Naive B cell (primary cell): ENCODE data around the gene TES. TPM values are rescaled to one million over a fixed set of nuclear protein-coding genes. Genes with fewer than 3 reads are reported as not detected.
A peak's percentile ranks its signal among the peaks of the same experiment; 100 is the strongest.

ENCODE experiments used
- ATAC-seq, 2 donors: fragments of 150-1000 bp; cut with Tn5 transposase; 2 replicates each; pipeline ENCODE4 v1.10.0; 2021; ENCODE audit warnings: low read depth in 2 of 2, mild to moderate bottlenecking in 2 of 2, moderate library complexity in 2 of 2
- DNase-seq: peaks from one replicate; pipeline ENCODE4 v3.0.0; 2022
- H3K27ac Mint-ChIP-seq, 6 donors: one replicate each; pipeline ENCODE4 v1.8.0; 2020 to 2022; ENCODE audit warnings: mild to moderate bottlenecking in 6 of 6, mixed read lengths in 6 of 6, moderate library complexity in 5 of 6, inconsistent platforms in 2 of 6
- H3K27me3 Mint-ChIP-seq, 3 donors: one replicate each; pipeline ENCODE4 v1.8.0; 2021 to 2022; ENCODE audit warnings: mixed read lengths in 3 of 3, mild to moderate bottlenecking in 1 of 3
- H3K36me3 Mint-ChIP-seq, 2 donors: one replicate each; pipeline ENCODE4 v1.8.0; 2020 to 2022; ENCODE audit warnings: mixed read lengths in 2 of 2, inconsistent platforms in 1 of 2, mild to moderate bottlenecking in 1 of 2
- H3K4me1 Mint-ChIP-seq, 3 donors: one replicate each; pipeline ENCODE4 v1.8.0; 2020 to 2022; ENCODE audit warnings: mixed read lengths in 3 of 3, inconsistent platforms in 1 of 3, mild to moderate bottlenecking in 1 of 3, moderate library complexity in 1 of 3
- H3K4me3 Mint-ChIP-seq, 8 donors: one replicate each; pipeline ENCODE4 v1.8.0; 2020 to 2022; ENCODE audit warnings: mild to moderate bottlenecking in 8 of 8, mixed read lengths in 8 of 8, moderate library complexity in 8 of 8, inconsistent platforms in 2 of 8
- H3K9me3 Mint-ChIP-seq, 7 donors: one replicate each; pipeline ENCODE4 v1.8.0; 2020 to 2022; ENCODE audit warnings: mixed read lengths in 7 of 7, mild to moderate bottlenecking in 5 of 7, inconsistent platforms in 2 of 7, moderate library complexity in 1 of 7
- polyA plus RNA-seq, 6 donors: library from polyadenylated mRNA; unstranded; fragments of 300-500 nt; fragmentation: Illumina TruSeq; gene quantifications; one replicate each; pipeline ENCODE4 v1.2.3, GENCODE V29; 2021; ENCODE audit warnings: low read depth in 6 of 6

The TES gene
- polyA plus RNA-seq, 6 donors from 2014 or later: 98.1 to 195 (median 133) TPM

DNA sequence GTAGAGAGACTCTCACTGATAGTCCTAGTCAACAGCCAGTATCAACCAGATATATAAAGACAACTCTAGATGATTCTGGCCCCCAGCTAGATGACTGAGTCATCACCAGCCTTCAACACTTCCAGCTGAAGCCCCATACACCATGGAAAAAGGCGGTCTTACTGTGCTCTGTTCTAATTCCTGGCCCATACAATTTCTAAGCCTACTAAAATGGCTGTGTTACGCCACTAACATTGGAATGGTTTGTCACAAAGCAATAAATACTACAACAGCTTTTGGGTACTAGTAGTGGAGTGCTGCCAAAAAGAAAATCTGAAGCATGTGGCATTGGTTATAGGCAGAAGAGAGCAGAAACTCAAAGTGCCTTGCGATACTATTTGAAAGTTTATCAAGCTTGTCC lies 13.0 kb upstream of the TES start:
- Mint-ChIP-seq H3K27ac (no peak overlapping the region), H3K27me3 (peaks cover 0 to 8% (median 0%) of the 10 kb centered on the region in 3 donors), H3K4me1 (no peaks in the 10 kb centered on the region), H3K4me3 (no peak overlapping the region), H3K36me3 (no peaks in the 10 kb centered on the region), H3K9me3 (no peaks in the 10 kb centered on the region)
- no peak for DNase-seq
- no peak for ATAC-seq

DNA sequence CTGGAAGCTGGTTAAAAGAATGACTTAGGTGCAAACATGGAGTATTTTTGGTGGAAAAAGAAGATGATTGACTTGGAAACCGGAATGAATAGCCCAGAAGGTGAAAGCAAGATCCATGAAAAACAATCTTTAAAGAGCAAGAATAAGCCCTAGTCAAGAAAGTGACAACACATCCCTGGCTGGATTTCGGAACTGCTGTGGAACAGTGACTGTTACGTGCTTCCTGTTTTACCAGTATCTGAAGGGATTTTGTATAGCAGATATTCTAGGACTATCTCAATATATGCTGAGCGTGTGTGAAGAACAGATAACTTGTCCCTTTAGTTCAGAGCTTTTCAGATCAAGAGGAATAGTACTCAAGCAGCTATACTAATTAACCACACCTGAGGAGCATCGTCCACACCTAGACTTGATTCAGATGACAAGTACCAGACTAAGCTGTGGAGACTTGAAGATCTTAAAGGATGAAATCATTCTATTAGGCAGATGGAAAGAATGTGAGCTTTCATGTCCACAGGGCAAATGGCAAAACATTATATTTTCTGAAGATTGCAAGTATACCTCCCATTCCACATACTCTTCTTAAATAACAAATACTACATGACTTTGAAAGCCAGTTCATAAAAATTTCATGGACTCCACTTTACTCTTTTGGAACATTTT lies 11.5 kb upstream of the TES start:
- no peak overlapping the region for H3K4me3 Mint-ChIP-seq
- H3K27me3 Mint-ChIP-seq: peaks cover 0 to 8% (median 0%) of the 10 kb centered on the region in 3 donors

DNA sequence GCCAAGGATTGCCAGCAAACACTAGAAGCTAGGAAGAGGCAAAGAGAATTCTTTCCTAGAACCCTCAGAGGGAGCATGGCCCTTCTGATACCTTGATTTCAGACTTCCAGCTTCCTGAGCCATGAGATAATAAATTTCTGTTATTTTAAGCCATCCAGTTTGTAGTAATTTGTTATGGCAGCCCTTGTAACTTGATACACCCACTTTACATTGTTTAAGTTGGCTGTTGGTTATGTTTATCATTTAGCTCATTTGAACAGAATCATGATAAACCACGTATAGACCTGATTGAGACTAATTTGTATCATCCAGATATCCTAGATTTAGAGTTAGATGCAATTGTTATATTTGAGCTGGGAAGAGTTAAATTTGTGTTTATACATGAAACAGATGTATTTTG lies 9.4 kb upstream of the TES start:
- Mint-ChIP-seq H3K27ac (no peak overlapping the region), H3K4me1 (no peaks in the 10 kb centered on the region), H3K9me3 (no peaks in the 10 kb centered on the region), H3K36me3 (no peaks in the 10 kb centered on the region), H3K4me3 (no peak overlapping the region), H3K27me3 (no peaks in the 10 kb centered on the region)
- DNase-seq: no peak
- ATAC-seq: no peak

More for the DNA sequence above, 11.5 kb upstream of the TES start:
- no peaks in the 10 kb centered on the region for H3K9me3 Mint-ChIP-seq
- no peaks in the 10 kb centered on the region for H3K4me1 Mint-ChIP-seq
- no peak overlapping the region for H3K27ac Mint-ChIP-seq
- DNase-seq (no peak), ATAC-seq (no peak)
- no peaks in the 10 kb centered on the region for H3K36me3 Mint-ChIP-seq

DNA sequence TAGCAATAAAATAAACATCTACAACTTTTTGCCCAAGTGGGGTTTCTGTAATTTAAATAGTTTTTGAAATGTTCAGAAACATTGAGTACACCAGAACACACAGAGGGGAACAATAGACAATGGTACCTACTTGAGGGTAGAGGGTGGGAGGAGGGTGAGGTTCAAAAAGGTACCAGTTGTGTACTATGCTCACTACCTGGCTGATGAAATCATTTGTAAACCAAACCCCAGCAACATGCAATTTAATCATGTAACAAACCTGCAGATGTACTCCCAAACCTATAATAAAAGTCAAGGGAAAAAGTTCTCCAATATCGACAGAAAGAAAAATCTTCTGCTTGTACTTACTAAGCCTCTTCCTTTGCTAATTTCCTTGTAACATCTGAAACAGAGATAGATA lies 4.2 kb upstream of the TES start:
- H3K36me3 Mint-ChIP-seq: no peaks in the 10 kb centered on the region
- no peaks in the 10 kb centered on the region for H3K9me3 Mint-ChIP-seq
- no peak overlapping the region for H3K4me3 Mint-ChIP-seq
- no peak for DNase-seq
- no peak for ATAC-seq
- H3K27ac Mint-ChIP-seq: no peak overlapping the region
- no peaks in the 10 kb centered on the region for H3K27me3 Mint-ChIP-seq
- peaks cover 0 to 7% (median under 1%) of the 10 kb centered on the region in 3 donors for H3K4me1 Mint-ChIP-seq

DNA sequence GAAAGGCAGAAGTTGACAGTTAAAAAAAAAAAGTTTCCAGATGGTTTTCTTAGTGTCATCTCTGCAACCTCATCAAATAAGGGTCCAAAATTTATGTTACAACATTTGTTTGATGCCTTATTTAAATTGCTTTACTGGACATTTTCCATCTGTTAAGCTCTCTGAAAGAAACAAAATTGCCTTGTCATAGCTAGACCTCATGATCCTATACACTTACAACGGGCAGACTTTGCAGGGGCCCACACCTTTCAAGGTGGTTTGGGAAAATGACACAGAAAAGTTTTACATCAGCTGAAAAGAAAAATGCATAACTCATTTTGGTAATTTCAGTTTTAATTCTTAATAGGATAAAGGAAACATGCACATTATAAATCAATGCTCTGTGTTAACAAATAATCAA lies 1.4 kb upstream of the TES start:
- Mint-ChIP-seq H3K27me3 (no peaks in the 10 kb centered on the region), H3K36me3 (no peaks in the 10 kb centered on the region), H3K9me3 (no peaks in the 10 kb centered on the region), H3K4me3 (peak overlapping the region in 1 of 8 donors; percentile 99), H3K27ac (no peak overlapping the region), H3K4me1 (peaks cover 16 to 32% (median 28%) of the 10 kb centered on the region in 3 donors)
- DNase-seq: no peak
- ATAC-seq: no peak

DNA sequence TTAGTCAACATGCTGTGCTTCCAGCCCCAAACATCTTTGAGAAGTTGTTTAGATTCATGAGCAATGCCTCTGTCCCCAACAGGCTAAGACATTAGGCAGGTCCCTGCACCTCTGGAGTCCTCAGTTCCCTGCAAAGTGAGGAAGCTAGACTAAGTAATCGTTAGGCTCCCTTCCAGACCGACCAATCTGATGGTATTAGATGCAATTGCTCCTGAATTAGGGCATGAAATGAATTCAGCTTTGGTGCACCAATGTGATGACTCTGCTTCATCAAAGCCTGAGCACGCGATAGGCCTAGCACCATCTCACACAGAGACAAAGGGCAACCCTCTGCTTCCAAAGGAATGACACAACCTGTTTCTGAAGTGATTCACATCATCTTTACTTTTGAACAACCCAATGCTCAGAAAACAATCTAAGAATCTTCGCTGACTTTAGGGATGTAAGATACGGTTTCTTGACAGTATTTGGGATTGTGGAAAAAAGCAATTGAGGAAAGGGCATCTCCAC lies 723 bp upstream of the TES start:
- Mint-ChIP-seq H3K27me3 (no peaks in the 10 kb centered on the region), H3K4me1 (peaks cover 22 to 39% (median 35%) of the 10 kb centered on the region in 3 donors), H3K27ac (peak overlapping the region in 3 of 6 donors; percentile 39 to 91 (median 71)), H3K9me3 (no peaks in the 10 kb centered on the region), H3K36me3 (no peaks in the 10 kb centered on the region), H3K4me3 (peak overlapping the region; percentile 48 to 99 (median 88))
- ATAC-seq (no peak), DNase-seq (no peak)

DNA sequence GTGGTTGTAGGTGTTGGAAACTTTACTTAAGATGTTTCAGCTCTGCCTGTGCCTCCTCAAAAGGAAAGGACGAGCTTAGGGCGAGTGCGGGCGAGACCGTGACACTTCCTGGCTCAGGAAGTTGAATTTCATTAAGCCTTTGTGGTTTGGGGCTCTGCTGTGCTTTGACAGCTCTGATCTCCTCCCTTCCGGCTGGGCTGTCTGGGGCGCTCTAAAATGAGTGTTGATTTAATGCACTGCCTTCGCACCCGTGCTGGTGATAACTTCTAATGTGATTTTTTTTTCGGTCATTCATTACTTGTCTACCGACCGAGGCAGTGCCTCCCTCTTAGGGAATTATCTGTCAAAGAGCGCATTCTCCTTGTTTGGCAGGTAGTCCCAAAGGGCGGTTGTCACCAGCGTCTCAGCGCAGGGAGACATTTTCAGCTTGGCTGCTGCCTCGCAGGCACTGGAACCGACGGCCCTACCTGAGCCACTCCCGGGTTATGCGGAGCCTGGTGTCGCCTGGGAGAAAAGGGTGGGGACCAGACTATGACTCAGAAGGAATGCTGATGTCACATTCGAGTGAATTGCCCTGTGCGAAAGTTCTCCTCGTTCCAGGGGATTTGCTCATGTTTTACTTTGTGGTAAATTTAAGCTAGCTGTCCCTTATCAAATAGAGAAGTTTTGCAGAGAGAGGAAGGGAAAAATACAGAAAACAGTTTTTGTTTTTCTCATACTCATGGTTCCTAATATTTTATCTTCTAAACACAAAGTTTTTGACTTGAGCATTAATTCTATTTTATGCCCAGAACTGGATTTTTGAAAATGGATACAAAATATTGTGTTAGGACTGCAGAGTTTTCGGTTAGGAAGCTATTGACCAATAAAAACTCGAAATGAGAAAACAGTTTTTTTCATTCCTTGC lies 920 bp downstream of the TES start:
- Mint-ChIP-seq H3K36me3 (no peaks in the 10 kb centered on the region), H3K9me3 (no peaks in the 10 kb centered on the region), H3K4me1 (peaks cover 32 to 53% (median 47%) of the 10 kb centered on the region in 3 donors), H3K4me3 (peak overlapping the region; percentile 92 to 99 (median 98)), H3K27me3 (no peaks in the 10 kb centered on the region), H3K27ac (peak overlapping the region; percentile 79 to 97 (median 95))
- ATAC-seq: peak; percentile 80
- peak; percentile 71 for DNase-seq

DNA sequence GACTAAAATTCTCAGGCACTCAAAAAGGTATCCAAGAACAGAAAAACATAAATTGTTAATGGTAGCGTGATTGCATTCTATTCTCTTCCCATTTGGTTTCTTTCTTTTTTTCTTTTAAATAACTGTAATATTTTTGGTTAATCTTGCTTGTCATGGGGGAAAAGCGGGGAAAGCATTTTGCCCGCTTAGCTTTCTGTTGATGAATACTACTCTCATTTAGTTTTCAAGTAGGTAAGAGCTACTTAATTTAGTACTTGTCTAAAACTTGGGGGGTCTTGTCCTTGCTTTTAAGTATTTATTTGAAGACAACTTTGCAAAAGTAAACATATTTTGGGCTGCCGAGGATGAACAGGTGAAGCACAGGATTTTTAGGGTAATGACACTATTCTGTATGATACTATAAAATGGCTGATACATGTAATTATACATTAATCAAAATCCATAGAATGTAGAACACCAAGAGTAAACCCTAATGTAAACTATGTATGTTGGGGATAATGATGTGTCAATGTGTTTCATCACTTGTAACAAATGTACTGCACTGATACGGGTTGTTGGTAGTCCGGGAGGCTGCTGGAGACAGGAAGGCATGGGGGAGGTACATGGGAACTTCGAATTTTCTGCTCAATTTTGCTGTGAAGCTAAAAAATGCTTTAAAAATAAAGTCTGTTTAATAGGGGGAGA lies 1.7 kb downstream of the TES start:
- Mint-ChIP-seq H3K27ac (peak overlapping the region; percentile 18 to 97 (median 74)), H3K4me1 (peaks cover 32 to 57% (median 50%) of the 10 kb centered on the region in 3 donors), H3K36me3 (no peaks in the 10 kb centered on the region), H3K9me3 (no peaks in the 10 kb centered on the region), H3K4me3 (peak overlapping the region; percentile 92 to 99 (median 98)), H3K27me3 (no peaks in the 10 kb centered on the region)
- DNase-seq: no peak
- ATAC-seq: no peak

DNA sequence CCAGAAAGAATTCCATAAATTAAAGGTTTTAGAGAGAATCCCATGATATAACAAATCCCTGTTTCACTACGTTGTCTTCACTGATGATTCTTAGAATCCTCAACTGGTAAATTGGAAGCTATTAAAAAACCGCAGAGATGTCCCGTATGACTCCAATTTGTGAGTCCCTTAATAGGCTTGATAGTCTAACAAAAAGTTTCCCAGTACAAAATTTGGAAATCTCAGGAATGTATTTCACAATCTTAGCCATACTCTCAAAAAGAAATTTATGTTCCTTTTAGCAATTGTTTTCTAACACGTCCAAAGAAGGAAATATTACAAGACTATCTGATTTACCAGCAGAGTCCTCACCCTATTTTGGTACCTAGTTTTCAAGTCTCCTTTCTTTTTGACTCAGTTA lies 2.5 kb downstream of the TES start:
- DNase-seq (no peak), ATAC-seq (no peak)
- H3K9me3 Mint-ChIP-seq: no peaks in the 10 kb centered on the region
- H3K36me3 Mint-ChIP-seq: no peaks in the 10 kb centered on the region
- peak overlapping the region; percentile 0 to 99 (median 71) for H3K4me3 Mint-ChIP-seq
- H3K4me1 Mint-ChIP-seq: peaks cover 34 to 65% (median 55%) of the 10 kb centered on the region in 3 donors
- peak overlapping the region in 3 of 6 donors; percentile 83 to 91 (median 83) for H3K27ac Mint-ChIP-seq
- no peaks in the 10 kb centered on the region for H3K27me3 Mint-ChIP-seq

DNA sequence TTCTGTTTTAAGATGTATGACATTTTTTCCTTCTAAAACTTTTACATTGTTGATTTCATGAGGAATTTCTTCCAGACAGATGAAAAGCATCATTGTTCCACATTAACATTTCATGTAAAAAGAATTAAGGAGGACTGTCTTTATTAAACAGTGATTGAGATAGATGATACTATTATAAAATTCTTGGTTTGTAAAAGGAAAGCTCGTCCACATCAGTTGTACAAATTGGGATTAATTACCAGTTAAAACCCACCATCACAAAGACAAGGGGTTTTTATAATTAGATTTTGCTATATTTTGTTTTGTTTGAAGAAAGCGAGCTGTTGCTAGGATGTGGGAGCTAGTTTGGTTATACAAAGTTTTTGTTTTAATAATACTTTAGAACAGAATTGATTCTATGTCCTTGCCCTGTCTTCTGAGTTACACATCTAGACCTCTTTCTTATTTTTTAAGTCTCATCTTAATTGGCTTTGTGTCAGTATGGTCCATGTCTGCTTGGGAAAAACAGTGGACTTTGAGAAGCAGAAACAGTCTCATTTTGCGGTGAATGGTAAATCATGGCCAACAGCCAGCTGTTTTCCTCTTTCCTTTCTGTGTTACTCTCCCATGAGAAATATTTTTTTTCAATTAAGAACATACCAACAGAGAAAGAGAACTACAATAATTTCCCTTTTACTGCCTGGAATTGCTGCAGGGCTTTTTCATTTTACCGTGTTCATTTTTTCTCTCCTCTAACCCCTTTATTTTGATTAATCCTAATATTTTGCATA lies 3.2 kb downstream of the TES start:
- Mint-ChIP-seq H3K4me1 (peaks cover 38 to 72% (median 62%) of the 10 kb centered on the region in 3 donors), H3K27me3 (no peaks in the 10 kb centered on the region), H3K4me3 (peak overlapping the region in 6 of 8 donors; percentile 8 to 99 (median 67)), H3K27ac (peak overlapping the region in 4 of 6 donors; percentile 7 to 91 (median 68)), H3K36me3 (no peaks in the 10 kb centered on the region), H3K9me3 (no peaks in the 10 kb centered on the region)
- ATAC-seq (no peak), DNase-seq (no peak)

DNA sequence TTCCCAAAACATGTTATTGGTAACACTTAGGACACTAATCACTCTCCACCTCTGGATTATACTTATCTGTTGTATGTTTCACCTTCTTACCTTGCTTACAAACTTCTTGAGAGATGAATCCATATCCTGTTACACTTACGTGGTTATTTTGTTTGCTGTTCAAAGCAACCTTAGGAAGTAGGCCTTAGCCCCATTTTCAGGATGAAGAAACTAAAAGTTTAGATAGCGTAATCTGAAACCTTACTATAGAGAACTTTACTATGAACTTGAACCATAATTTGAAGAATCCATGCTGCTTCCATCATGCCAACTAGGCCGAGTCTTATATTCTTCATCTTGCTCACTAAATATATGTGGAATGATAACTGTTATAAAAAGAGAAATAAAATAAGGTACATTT lies 4.6 kb downstream of the TES start:
- no peak for ATAC-seq
- Mint-ChIP-seq H3K27ac (peak overlapping the region in 2 of 6 donors; percentile 17 to 74), H3K4me1 (peaks cover 46 to 81% (median 71%) of the 10 kb centered on the region in 3 donors), H3K9me3 (no peaks in the 10 kb centered on the region), H3K36me3 (no peaks in the 10 kb centered on the region), H3K27me3 (no peaks in the 10 kb centered on the region), H3K4me3 (peak overlapping the region in 4 of 8 donors; percentile 1 to 12 (median 7))
- no peak for DNase-seq

DNA sequence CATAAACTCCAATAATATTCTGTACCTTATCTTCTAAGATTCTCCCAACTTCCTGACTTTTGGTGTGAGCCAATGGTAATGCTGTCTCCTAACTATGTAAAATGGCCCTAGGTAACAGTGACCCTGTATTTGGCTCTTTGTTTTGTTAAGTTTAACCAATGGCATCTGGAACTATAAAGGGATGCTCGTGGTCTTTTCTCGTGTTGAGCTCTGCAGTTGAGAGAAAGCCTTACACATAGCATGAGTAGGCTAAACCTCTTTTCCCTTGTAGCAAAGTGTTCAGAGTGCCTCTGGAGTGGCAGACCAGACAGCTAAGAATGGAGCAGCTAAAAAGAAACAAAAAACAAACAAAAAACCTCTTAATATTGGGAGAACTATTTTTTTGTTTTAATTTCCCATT lies 5.2 kb downstream of the TES start:
- H3K4me3 Mint-ChIP-seq: peak overlapping the region in 3 of 8 donors; percentile 16 to 57 (median 28)
- H3K36me3 Mint-ChIP-seq: no peaks in the 10 kb centered on the region
- peaks cover 46 to 86% (median 71%) of the 10 kb centered on the region in 3 donors for H3K4me1 Mint-ChIP-seq
- no peaks in the 10 kb centered on the region for H3K9me3 Mint-ChIP-seq
- H3K27me3 Mint-ChIP-seq: no peaks in the 10 kb centered on the region
- no peak for DNase-seq
- ATAC-seq: no peak
- peak overlapping the region in 2 of 6 donors; percentile 12 to 26 for H3K27ac Mint-ChIP-seq
